KBM-7 (cell line): ENCODE measurements around the gene MAPKAPK3.
A peak's percentile ranks its signal among the peaks of the same experiment; 100 is the strongest.
"Not testable (repeated sequence)": the region's sequence is repeated elsewhere in the genome, so short reads cannot be mapped to it uniquely, and the experiment has no call there.

Source experiments
- DNase-seq: peaks from one replicate; pipeline ENCODE4 v3.0.0-alpha.2; 2015
- in situ Hi-C: fragments of 300-500 bp; cut with MboI; formaldehyde crosslinking; loops from 2 replicates; pipeline ENCODE4 v1.14.3; 2020; ENCODE audit warnings: low sequenced_read_pairs, low pct_unique_long_range_greater_than_20kb, mixed read lengths

MAPKAPK3 gene

DNA sequence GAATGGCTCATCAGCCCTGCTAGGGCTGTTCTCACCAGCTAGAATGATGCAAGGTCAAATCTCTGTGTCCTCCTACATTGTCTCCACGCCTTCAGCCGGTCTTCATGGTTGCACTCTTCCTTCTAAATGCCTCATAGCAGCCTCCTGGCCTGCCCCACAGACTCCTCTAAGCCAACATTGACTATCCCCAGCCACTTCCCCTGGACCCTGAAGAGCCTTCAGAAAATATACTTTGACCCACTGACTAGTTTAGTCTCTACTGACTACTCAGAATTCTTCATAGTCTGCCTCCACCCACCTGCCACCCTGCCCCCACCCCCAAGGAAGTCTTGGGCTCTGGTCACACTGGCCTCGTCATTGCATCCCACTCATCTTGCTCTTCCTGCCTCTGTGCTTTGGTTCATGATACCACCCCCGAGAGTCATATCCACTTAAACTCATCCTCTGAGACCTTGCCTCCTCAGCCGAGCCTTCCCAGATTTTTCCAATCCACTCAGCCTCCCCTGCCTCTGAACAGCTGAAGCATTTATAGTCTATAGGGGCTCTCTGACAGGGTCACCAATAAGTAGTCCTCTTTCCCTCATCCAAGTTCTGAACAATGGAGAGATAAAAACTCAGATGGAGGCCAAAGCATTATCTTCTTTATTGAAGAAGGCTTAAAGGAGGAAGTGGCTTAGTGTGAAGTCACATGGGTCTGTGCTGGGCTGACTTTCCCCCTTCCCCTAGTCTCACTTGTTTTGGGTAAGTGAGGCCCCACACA, 48.3 kb downstream of the MAPKAPK3 start:
- DNase-seq = peak; percentile 49
- in situ Hi-C loops = loop anchor here (25.0 kb wide), 1 partner anchor 722 kb away; the partner anchor contains the start of genes MANF and RBM15B

DNA sequence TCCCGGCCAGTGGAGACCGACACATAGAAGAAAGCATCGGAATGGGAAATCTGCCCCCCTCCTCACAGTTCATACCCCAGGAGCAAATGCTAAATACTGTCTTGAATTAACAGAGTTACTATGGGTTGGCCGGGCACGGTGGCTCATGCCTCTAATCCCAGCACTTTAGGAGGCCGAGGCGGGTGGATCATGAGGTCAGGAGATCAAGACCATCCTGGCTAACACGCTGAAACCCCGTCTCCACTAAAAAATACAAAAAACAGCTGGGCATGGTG, 48.8 kb downstream of the MAPKAPK3 start:
- not testable (repeated sequence) for DNase-seq
- in situ Hi-C loops = loop anchor here (25.0 kb wide), 1 partner anchor 722 kb away; the partner anchor contains the start of genes MANF and RBM15B

DNA sequence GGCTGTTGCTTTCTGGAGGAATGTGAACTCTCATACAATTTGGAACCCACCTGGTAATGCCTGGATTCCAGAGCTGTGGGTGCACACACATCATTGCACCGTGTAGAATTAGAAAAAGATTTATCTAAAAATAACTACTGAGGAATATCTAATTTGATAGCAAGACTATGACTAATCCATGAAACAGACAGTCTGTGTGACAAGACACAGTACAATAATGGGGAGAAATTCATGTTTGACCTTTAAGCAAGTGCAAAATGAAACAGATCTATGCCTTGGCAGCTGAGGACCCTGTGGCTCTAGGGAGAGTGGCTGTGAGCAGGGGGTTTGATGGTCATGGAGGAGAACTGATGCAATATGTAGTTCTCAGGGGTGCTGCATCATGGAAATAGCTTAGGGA, 49.9 kb downstream of the MAPKAPK3 start:
- DNase-seq = no peak
- in situ Hi-C loops = loop anchor here (25.0 kb wide), 1 partner anchor 720 kb away; the partner anchor contains the start of genes MANF and RBM15B

DNA sequence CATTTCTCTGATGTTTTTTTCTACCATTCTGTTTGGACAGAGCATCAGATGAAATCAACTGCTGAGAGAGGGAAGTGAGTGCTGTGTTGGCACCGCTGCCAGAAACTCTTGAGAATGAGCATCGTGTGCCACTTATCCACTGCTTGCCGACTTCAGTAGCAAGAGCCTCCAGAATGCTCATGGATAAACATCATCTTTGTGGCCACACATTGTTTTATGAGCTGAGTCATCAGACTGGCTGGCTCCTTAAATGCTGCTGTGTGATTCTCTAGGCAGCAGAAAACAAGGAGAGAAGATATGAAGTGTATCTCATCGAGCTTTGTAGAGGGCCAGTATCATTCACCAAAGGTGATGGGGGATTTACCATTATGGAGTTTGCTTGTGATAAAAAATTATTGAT, 54.4 kb downstream of the MAPKAPK3 start:
- in situ Hi-C loops = loop anchor here (25.0 kb wide), 1 partner anchor 716 kb away; the partner anchor contains the start of genes MANF and RBM15B
- DNase-seq = peak; percentile 40

DNA sequence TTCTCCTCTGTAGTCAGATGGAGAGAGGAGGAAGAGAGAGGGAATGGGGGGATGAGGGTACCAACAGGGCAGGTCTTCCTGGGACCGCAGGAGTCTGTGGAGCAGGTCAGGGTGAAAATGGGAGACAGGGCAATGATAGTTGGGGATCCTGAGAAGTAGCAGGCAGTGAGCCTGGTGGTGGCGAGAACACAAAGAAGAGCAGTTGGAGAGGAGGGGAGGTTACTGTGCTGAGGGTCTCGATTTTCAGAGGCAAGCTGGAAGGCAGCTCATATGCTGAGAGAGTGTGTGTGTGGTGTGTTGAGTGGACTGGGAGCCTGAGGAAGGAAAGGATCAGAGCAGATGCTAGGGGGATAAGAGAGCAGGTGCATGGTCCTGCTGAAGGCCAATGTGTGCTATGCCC, 55.7 kb downstream of the MAPKAPK3 start:
- no peak for DNase-seq
- in situ Hi-C loops = loop anchor here (25.0 kb wide), 1 partner anchor 715 kb away; the partner anchor contains the start of genes MANF and RBM15B

DNA sequence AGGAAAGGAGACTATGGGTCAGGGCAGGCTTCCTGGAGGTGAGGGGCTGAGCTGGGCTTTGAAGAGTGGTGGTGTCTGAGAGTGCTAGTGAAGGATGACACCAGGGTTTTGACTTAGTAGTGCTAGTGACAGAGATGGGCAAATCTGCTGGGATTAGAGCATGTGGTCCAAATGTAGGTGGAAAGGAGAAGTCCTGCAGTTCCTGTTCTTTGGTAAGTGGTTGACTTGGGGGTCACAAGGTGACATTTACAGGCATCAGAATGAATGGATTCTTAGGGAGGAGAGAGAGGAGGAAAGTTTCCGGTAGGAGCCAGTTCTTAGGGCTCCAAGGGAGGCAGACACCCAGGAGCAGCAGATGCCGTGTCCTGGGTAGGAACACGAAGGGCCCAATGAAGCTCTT, 57.0 kb downstream of the MAPKAPK3 start:
- DNase-seq = peak; percentile 77

DNA sequence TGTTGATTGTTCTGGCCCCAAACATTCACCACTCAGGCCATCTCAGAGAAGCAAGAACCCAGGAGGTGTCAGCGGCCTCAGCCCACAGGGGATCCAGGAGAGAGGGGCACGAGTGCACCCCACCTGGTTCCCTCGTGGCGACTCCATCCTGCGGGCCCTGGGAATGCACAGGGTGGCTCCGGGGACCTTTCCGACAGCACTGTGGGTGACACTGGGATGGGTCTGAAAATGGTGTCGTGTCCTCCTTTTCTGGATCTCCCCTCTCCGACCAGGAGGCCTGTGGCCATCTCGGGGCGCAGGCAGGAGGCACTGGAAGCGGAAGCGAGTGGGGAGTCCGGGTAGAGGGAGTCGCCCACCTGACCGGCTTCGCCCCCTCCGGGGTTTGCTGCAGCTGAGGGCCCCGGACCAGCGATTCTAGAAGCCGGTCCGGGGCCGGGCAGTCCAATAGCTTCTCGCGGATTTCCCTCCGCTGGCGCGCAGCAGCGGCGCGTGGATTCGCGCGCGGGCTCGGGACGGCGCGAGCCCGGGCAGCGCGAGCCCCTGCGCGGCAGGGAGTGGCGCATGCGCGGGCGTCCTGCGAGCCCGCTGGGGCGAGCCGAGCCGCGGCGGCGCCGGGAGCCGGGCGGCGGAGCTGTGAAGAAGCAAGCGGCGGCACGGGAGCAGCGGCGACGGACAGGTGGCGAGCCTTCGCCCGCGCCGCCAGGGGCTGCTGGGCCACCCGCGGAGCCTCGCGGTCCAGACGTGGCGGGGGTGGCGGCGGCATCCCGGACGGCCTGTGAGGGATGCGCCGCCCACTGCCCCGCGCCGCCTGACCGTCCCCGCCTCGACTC, 57.6 kb downstream of the MAPKAPK3 start, which contains the start of gene DOCK3:
Gene DOCK3, plus strand, starts transcription at position 579 of the 830 bp plus-strand sequence. CDS start 337 bp downstream, outside the sequence.
- peak; percentile 53 for DNase-seq
- in situ Hi-C loops = loop anchor here (25.0 kb wide), 1 partner anchor 713 kb away; the partner anchor contains the start of genes MANF and RBM15B

More for the DNA sequence above, 57.0 kb downstream of the MAPKAPK3 start:
- in situ Hi-C loops = loop anchor here (25.0 kb wide), 1 partner anchor 713 kb away; the partner anchor contains the start of genes MANF and RBM15B

DNA sequence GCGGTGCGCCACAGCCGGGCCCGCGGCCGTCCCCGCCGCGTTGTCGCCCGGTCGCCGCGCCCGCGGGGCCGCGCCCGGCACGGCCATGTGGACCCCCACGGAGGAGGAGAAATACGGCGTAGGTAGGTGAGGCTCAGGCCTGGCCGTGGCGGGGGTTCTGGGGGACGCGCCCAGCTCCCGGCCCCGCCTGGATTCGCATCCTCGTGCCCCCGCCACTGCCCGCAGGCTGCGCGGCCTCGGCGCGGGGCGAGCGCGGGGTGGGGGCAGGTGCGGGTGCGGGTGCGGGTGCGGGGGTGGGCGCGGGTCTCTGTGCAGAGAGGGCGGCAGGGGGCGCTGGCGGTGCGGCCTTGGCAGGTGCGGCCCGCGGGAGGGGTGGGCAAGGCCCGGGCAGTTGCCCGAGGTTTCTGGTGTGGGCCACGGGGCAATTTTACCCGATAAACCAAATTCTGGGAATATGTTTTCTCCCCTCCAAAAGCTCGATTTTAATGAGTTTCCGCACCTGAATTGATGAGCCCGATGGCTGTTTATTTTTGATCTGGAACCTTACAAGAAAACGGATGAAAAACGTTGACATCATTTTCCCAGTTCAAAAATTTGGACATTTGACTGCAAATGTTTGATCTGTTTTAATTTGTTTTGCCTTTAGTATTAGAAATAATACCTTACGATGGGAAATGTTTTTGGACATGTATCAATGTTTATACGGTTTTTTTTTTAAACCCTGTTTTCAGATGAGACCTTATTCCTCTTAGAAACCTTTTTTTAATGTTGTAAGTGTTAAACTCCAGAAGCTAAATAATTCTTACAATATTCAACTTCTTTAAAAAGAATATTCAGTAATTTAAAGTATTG, 58.5 kb downstream of the MAPKAPK3 start:
- DNase-seq = peak; percentile 46
- in situ Hi-C loops = no loop called here

DNA sequence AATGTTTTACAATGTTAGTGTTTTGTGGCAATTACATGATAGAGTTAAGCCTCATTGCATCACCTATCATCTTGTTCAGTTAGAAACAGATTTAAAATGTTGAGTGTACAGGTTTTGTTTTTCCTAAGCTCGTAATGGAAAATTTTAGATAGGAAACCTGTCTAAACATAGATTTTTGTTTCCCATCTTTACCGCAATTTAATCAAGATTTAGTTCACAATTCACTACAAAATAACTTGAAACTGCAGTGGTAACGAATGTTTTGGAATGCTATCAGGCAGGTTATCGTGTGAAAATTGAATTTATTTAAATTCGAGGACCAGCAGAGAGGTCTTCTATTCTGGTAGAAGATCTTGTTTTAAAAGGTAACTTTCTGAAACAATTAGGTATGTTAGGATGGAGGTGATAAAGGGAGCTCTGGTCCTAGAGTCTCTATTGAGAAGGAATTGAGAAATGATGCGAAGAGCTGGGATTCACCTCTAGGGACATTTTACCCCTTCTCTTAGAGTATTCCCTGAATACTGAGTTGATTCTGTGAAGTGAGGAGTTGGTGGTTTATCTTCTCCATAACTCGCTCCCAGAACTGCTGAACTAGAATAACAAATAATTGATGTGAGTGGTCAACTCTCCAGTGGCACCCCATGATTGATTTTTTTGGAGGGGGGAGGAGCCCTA, 59.2 kb downstream of the MAPKAPK3 start:
- DNase-seq = peak; percentile 10
- in situ Hi-C loops = no loop called here

DNA sequence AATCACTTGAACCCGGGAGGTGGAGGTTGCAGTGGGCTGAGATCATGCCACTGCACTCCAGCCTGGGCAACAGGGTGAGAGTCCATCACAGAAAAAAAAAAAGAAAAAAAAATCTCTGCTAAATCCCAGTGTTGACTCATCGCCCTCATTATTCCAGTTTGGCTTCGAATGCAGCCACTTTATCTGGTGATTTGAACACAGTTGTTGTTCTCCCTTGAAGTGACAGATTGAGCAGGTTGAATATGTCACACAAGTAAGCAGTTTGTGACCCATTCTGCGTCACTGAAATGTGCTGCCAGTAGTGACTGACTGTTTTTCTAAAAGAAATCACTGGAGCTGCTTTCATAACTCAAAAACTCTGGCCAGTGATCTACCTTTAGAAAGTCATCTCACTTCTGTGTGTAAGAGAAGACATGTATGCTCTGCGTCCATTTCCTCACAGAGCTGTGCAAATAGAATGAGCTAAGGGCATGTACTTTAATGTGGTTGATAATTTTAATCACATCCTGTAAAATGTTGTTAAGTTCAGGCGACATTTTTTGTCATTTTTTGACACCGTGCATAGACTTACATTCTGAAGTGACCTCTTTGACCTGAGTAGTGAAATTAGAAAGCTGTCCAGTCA, 70.3 kb downstream of the MAPKAPK3 start:
- DNase-seq = no peak
- in situ Hi-C loops = no loop called here

DNA sequence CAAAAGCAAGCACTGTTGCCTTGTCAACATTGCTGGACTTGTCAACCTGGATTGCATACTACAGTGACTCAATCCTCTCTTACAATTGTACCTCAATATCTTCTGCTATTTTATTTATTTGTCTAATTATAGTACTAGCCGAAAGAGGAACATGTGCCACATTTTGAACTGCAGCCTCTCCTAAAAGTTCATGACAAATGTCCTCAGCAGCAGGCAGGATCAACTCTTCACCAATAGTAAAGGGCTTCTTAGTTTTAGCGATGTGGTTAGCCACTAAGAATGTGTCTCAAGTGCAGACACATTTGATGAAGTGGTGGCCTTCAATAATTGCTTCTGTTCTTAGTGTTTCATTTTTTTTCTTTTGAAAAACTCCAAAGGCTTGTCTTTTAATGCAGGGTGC, 71.0 kb downstream of the MAPKAPK3 start:
- DNase-seq = peak; percentile 8
- in situ Hi-C loops = no loop called here

DNA sequence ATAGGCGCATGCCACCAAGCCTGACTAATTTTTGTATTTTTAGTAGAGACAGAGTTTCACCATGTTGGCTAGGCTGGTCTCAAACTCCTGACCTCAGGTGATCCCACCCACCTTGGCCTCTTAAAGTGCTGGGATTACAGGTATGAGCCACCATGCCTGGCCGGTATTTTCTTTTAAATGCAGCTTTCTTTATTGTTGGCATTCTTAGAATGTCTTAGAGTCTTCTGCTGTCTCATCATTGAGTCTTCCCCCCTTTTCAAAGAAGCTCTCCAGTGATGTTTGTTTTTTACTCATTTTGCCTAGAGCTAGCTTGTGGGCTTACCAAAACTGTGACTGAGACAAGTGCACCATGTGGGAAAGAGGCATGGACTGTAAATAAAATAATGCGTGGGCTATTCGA, 71.7 kb downstream of the MAPKAPK3 start:
- in situ Hi-C loops, DNase-seq: not testable (repeated sequence)

DNA sequence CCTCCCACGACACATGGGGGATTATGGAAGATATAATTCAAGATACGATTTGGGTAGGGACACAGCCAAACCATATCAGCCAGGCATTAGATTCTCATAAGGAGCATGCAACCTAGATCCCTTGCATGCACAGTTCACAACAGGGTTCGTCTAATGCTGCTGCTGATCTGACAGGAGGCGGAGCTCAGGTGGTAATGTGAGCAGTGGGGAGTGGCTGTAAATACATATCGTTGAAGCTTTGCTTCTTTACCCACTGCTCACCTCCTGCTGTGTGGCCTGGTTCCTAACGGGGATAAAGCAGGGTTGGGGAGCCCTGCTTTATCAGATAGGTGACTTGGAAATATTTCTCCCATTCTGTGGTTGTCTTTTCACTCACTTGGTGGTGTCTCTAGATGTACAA, 72.6 kb downstream of the MAPKAPK3 start:
- in situ Hi-C loops = no loop called here
- no peak for DNase-seq

DNA sequence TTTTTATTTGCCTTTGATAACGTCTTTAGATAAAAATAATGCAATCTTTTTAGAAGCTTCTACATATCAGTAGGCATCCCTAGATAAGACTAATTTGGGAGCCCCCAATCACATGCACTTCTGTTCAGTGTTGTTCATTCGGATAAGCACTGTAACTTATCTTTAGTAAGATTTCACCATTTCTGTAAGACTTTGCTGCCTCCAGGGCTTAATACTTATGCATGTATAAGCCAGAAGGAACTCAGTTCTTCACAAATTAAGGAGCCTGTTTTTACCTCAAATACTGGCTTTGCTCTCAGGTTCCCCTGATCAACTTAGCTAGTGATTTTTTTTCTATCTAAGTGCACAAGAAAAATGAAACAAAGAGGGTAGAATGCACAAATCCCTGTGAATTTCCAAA, 78.1 kb downstream of the MAPKAPK3 start:
- in situ Hi-C loops = no loop called here
- DNase-seq = no peak

DNA sequence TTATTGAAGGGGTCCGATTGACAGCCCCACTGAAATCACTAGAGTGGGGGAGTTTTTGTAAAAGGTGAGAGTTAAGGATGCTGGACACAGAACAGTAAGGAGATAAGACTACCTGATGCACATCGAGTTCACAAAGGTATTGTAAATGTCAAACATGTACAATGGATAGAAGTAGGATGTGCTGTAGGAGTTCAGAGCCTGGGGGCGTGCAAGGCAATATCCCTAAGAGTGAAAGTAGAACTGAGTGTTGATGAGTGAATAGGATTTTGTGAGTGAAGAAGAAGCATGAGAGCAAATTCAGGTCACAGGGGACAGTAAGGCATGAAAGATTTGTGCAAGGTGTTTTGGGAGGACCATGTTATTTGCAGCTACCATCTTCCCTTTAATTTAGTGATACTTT, 79.3 kb downstream of the MAPKAPK3 start:
- DNase-seq = no peak
- in situ Hi-C loops = no loop called here

DNA sequence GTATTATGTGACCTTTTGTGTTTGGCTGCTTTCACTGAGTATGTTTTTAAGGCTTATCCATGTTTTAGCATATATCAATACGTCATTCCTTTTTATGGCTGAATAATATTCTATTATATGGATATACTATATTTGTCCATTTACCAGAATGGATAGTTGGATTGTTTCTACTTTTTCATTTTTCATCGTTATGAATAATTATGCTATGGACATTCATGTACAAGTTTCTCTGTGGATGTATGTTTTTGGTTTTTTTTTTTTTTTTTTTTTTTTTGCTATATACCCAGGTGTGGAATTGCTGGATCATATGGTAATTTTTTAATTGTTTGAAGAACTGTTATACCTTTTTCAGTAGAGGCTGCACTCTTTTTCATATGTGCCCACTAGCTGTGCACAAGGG, 81.3 kb downstream of the MAPKAPK3 start:
- in situ Hi-C loops = no loop called here
- DNase-seq = no peak
